H54 (cell line): Measurements from ENCODE around the gene ELF2.
"Not testable (repeated sequence)": the region's sequence is repeated elsewhere in the genome, so short reads cannot be mapped to it uniquely, and the experiment has no call there.

Source experiments
- DNase-seq: peaks from one replicate; pipeline ENCODE4 v3.0.0; 2011; ENCODE audit warnings: low spot score, mixed read lengths; ENCODE audit not compliant: insufficient read length
- FAIRE-seq: peaks from 3 replicates; lab custom pipeline; 2011; peaks lifted over from hg19 to GRCh38; lab: Jason Lieb, UNC
- POLR2A ChIP-seq: IDR thresholded peaks from 2 replicates; pipeline ENCODE4 v1.6.1; 2011; ENCODE audit warnings: low read depth, mild to moderate bottlenecking, low read length

Gene ELF2

GRCh38 chr4:139170932-139171331, 6.1 kb downstream of the ELF2 start:
- no peak for TF ChIP-seq POLR2A
- DNase-seq (no peak), FAIRE-seq (no peak)

GRCh38 chr4:139167774-139168444, 9.1 kb downstream of the ELF2 start:
- TF ChIP-seq POLR2A = no peak
- FAIRE-seq (peak; percentile 52), DNase-seq (no peak)

GRCh38 chr4:139164731-139165130, 12.3 kb downstream of the ELF2 start:
- no peak for TF ChIP-seq POLR2A
- FAIRE-seq (no peak), DNase-seq (no peak)

- FAIRE-seq = no peak
- no peak for DNase-seq
- TF ChIP-seq POLR2A = no peak
These were observed 13.2 kb downstream of the ELF2 start for GRCh38 chr4:139163806-139164206.

- not testable (repeated sequence) for DNase-seq, FAIRE-seq
These were observed 19.0 kb downstream of the ELF2 start for GRCh38 chr4:139157977-139158376.

GRCh38 chr4:139154952-139155557, 22.0 kb downstream of the ELF2 start:
- no peak for FAIRE-seq
- no peak for DNase-seq
- no peak for TF ChIP-seq POLR2A

- FAIRE-seq (no peak), DNase-seq (no peak)
These were observed 22.5 kb downstream of the ELF2 start for GRCh38 chr4:139154538-139154937.

GRCh38 chr4:139154134-139154421, 22.9 kb downstream of the ELF2 start:
- DNase-seq (no peak), FAIRE-seq (no peak)
- TF ChIP-seq POLR2A = no peak

More at GRCh38 chr4:139154538-139154937, 22.5 kb downstream of the ELF2 start:
- no peak for TF ChIP-seq POLR2A

- DNase-seq = no peak
- FAIRE-seq = no peak
- TF ChIP-seq POLR2A = no peak
These were observed 23.4 kb downstream of the ELF2 start for GRCh38 chr4:139153411-139154133.

GRCh38 chr4:139152249-139152648, 24.8 kb downstream of the ELF2 start:
- TF ChIP-seq POLR2A = no peak
- DNase-seq (no peak), FAIRE-seq (no peak)

GRCh38 chr4:139146926-139147629, 29.9 kb downstream of the ELF2 start:
- no peak for FAIRE-seq
- DNase-seq = no peak
- no peak for TF ChIP-seq POLR2A

- no peak for FAIRE-seq
- no peak for TF ChIP-seq POLR2A
- no peak for DNase-seq
These were observed 31.5 kb downstream of the ELF2 start for GRCh38 chr4:139145552-139145932.

GRCh38 chr4:139144911-139145551, 32.0 kb downstream of the ELF2 start:
- FAIRE-seq (no peak), DNase-seq (no peak)
- no peak for TF ChIP-seq POLR2A

- no peak for TF ChIP-seq POLR2A
- DNase-seq (peak; percentile 14), FAIRE-seq (peak; percentile 94)
These were observed 32.7 kb downstream of the ELF2 start for GRCh38 chr4:139144161-139144859.
